HG03460 (cell line): ENCODE measurements around the gene EVX1.

Experiments used
- ATAC-seq: cut with Tn5 transposase; IDR thresholded peaks from one replicate; pipeline ENCODE4 v1.9.1; 2021; ENCODE audit not compliant: unreplicated experiment

The EVX1 gene

DNA sequence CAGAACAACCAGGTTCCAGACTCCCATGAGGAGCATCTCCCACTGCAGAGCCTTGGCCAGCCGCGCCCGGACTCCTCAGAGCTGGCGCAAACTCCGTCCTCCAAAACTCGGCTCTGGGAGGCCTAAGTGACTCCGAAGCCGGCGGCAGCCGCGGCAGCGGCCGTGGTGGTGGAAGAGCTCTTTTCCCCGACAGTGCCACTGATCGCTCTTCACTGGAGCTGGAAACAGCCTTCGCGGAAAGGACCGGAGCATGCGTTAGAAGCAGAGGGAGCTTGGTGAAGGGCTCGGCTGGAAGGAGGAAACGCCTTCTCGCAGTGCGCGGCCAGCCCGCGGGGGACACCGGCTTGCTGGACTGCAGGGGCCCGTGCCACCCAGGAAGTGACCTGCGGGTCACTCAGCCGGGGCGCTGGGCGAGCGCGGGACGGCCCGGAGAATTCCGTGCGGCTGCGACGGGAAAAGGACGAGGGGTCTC is 37.7 kb upstream of the EVX1 start:
- ATAC-seq, result no peak

DNA sequence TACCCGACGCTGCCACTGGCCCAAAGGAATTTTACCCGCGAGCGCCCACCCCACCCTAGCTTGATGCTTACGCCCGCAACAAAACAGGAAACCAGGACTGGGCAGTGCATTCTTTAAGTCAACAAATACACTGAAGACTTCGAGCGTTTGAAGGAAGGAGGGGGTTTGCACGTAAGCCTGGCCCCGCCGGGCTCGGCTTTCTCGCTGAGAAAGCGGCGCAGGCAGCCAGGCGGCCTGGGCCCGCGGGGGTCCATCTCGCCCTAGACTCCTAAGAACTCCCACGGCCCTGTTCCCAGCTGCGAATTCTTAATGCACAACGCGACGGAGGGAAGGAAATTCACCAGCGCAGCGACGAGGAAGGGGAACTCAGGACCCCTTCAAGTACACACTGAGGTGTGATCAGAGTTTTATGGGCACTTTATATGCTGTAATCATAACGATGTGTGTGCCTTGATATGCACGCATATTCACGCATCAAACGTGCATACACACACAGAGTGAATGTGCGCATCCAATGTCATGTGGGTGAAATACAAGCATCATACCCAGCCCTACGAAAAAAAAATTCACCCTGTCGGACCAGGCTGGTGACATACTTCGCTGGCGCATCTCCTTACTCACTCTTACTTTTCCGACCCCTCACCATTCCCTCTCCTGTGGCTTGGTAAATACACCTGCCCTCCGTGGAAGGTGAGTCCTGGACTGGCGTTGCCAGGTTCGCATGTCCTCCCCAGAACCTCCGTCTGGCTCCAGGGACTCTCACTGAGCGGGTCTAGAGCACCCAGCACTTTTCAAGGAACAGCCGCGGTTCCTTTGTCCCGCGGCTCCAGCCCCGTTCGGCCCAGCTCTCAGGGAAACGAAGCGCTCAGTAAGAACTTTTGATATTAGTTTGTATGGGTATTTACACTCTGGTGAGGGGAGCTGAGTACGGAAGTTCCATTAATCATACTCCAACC is 37.0 kb upstream of the EVX1 start:
- no peak for ATAC-seq

DNA sequence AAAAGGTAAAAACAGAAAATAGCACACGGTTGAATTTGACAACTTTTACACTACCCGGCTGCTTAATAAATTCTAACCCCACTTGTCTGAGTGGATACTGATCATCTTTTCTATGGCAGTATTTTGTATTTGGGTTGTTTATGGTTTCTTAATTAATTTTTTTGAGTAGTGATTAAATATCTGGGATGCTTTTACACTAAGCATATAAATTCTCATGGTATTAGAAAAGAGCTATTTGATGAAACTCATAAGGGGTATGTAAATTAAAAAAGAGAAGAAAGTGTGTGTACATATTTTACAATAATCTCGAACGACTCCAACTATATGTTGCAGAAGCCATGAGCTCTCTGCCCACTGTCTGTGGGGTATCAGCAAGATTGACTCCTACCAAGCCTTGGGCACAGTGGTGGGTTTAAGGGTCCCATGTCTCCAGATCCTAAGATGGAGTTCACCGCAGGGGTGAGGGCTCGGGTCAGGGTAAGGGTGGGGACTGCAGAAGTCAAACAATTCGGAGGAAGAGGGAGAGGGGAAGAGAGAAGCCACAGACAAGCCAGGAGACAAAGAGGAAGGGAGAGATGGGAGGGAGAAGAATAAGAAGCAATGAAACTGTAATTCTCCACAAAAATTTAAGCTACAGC is 35.1 kb upstream of the EVX1 start:
- ATAC-seq, result no peak

DNA sequence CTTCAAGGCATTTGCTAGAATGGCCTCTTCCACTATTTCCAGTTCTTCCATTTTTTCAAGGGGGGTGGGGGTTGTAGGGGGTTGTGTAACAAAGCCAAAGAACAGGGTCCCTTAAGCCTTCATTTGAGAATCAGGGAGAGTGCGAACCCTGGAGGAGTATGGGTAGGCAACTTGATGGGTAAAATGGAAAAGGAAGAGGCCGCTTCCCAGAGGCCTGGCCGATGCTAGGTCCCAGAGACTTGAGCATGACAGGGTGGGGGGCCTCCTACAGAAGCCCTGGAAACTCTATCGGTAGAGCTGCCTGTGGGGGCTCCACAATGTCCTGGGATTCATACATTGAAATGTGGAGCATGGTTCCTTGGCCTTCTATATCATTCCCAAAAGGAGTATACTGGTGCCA is 33.6 kb upstream of the EVX1 start:
- no peak for ATAC-seq

DNA sequence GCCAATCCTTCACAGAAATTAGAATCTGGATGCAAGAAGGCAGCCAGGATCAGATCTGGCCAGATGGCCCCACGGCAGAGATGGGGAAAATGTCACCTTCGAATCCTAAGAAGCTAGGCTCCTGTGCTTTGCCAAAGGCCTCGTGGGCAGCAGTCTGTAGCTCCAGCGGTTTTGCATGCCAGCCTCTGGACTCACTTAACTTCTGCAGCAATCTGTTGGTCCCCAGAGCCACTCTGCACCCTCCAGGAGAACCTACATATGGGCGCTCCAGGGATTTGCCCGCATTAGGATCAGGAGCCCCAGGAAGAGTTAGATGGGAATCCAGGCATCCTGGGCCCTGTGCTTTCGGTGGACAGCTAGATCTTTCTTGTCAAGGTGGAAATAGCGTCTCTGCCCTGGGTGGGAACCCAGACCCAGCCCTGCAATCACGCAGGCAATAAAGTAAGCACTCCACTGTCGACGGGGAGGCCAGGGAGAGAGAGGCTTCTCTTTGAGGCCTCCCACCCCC is 32.6 kb upstream of the EVX1 start:
- ATAC-seq, result no peak

DNA sequence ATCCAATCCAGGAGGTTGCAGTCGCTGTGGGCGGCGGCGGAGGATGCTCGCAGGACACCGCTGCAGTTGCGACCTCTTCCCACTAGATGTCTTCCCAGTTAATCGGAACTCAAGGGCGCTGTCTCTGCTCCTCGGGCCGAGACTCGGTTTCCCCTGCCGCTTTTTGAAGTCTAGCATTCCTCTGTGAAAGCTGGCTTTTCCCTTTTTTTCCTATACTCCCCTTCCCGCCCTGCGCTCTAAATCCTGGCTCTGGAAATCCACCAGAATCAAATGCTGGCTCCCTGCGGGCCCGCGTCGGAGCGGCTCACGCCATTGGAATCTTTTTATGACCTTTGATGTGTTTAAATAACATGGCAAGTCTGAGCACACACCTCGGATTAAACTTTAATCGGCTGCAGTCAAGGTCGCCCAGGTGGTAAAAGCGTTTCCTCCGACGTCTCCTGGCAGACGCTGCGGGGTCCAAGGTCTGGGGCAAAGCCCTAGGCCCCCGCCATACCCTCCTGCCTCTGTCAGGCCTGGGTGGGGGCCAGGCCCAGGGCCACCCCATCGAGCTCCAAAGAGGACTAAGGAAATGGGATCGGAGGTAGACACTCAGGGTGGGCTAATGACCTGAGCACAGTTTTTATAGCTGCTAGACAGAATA is 32.0 kb upstream of the EVX1 start:
- no peak for ATAC-seq

DNA sequence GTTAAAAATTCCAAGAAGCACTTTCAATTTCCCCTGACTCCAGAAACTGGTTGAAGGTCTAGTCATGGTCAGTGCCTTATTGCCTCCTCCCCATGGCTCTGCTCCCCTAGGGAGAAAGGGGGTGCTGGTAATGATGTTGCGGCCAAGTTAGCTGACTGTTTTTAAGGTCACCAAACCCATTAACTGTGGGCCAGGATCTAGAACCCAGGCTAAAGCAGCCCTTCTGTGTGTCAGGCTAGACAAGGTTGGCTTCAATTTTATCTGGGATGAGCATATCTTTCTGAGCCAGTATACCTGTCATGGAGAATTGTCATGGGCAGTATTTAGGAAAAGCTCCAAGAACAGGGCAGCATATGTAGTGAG is 31.5 kb upstream of the EVX1 start:
- ATAC-seq, result no peak

DNA sequence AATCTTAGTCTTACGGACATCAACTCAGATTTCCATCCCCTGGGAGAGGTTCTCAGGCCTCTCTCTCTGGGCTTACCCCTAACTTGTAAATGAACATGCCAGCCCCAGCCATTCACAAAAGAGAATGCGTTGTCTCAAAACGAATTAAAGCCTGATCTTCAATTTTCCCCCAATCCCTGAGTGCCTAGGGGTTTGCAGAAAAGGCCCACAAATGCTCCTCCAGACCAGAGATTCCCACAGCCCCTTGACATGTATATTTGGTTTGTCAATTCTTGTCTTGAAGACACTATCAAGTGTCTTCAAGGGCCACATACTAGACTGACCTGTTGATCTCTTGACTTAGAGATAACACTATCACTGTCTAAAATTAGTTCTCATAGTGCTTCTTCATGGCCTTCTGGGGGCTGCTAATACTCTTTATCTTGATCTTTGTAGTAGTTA is 30.8 kb upstream of the EVX1 start:
- ATAC-seq, result no peak

DNA sequence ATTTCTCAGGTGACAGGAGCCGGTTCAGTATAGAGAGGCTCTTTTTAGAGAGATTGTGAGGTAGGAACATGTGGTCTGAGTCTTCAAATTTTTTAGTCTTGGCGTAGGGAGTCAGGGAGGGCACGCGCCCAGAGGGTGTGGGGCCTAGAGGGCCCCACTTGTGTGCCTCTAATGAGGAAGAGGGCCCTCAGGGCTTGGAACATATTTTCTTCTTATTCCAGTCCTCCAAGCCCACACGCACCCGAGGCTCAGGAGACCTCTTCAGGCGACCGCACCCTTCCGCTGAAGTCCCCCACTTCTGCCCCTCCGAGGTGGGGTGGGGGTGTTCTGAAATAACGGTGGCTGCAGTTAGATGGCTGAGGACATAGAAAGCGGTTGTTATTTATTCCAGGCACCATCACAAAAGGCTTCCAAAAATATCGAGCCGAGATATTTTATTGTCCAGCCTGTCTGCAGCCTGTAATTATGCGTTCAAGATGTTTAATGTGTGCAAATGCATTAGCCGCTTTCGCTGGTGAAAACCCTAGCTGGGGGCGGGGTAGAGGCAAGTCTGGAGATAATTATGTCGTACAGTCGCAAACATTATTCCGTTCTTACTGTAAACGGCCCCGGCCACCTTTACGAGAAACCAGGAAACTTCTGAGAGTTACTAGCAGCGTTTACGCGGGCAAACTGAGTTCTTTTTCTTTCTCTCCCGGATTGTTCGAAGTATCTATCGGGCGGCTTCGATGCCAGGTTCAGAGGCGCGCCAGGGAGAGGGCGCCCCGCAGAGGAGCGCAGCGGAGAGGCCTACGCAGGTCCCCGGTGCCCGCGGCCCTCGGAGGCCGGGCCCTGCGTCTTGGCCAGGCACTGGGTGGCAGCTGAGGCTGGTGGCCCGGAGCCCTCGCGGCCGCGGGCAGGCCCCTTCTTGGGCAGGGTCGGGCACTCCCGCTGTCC is 29.8 kb upstream of the EVX1 start:
- ATAC-seq, result no peak

DNA sequence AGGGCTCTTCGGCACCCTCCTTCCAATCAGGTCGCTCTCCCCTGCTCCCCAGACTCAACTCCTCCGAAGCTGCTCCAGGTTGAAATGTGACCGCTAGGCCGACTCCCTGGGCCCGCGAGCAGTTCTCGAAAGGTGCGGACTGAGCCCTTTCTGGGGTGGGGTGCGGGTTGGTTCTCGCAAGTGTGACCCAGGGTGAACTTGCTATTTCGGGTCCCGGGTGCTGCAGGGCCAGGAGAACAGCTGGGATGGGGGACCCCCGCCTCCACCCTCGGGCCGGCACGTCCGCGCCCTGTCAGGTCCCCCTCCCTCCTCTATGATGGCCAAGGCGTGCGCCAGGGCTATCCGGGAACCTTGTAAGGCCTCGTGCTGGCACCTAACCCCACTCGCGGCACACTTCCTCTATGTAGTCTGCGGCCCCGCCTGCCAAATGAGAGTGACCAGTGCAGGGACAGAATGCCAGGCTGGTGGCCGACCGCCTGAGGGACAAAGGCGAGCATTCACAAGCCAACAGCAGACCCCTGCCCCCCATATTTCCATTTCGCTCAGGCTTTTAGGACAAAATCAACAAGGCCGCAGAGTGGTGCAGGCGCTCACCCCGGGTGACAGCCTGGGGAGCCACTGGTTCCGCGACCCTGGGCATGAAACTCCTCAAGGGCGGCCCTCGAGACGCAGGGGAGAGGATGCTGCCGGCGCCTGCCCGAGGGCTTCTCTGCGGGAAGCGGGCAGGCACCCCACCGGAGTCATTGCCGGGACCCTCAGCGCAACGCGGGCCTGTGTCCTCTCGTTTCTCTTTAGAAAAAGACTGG is 29.0 kb upstream of the EVX1 start:
- ATAC-seq, result no peak

DNA sequence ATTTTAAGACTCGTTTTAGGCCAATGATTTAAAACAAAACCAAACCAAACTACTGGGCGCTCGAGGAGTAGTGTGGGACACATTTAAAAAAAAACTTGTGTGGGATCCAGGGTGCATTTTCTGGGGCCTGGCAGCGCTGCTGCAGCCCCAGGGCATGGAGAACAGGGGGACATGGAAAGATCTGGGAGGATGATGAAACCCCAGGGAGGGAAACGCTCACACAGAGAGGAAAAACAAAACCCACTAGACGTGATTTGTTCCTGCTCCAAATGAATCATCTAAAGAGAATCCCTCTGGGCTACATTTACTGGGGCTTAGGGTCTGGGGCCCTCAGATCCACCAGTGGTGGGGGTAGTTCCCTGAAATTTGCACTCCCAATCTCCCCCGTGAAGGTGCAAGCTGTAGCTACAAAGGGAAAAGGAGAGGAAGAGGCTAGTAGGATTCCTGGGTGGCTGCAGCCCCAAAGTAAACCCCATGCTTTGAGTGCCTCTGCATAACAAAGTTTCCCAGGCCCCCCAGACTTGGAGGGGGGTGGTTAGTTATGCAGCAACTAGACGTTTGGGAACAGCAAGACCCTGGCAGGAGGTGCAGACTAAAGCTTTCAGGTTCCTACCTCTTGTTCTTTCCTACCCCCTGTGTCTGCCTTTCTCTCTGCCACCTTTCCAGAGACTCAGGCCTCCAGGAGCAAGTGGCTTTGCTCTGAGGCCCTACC is 28.2 kb upstream of the EVX1 start:
- no peak for ATAC-seq

DNA sequence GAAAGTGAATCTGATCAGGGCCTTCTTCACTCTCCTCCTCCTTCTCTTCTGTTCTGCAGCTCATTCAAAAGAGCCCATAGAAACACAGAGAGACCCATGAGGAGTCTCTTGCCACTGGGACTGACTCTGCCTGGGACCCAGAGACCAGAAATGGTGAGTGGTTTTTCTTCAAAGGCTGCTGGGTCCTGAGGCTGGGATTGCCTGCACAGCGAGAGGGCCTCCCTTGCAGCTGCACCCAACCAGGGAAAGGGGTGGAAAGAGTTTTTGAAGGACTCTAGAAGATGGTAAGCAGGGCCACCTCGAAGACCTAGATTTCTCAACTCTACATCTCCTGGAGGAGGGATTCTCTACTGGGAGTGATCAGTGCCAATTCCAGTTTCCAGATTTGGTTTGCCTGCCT is 27.2 kb upstream of the EVX1 start:
- no peak for ATAC-seq

DNA sequence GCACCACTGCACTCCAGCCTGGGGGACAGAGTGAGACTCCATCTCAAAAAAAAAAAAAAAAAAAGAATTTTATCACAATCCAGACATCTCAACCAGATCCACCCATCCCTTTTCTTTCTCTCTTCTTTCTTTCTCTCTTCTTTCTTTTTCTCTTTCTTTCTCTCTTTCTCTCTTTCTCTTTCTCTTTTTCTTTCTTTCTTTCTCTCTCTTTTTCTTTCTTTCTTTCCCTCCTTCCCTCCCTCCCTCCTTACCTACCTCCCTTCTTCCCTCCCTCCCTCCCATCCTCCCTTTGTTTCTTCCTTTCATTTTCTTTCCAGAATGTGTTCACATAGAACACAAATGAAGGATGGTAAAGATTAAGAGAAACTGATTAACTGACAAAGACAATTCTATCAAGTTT is 24.7 kb upstream of the EVX1 start:
- ATAC-seq, result no peak

DNA sequence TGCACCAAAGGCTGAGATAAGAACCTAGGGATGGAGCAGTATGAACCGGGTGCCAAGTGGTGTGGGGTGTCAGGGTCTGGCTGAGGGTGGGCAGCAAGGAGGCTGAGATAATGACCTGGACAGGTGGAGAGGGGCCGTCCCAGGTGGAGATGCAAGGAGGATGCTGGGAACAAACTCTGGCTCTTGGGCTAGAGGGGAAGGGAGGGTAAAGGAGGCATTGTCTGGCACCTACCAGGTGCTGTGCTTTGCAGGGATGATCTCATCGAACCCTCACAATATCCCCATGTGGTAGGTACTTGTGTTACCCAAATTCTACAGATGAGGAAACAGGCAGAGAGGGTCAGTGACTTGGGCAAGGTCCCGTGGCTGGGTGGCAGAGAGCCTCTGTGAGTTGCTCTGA is 22.8 kb upstream of the EVX1 start:
- no peak for ATAC-seq

DNA sequence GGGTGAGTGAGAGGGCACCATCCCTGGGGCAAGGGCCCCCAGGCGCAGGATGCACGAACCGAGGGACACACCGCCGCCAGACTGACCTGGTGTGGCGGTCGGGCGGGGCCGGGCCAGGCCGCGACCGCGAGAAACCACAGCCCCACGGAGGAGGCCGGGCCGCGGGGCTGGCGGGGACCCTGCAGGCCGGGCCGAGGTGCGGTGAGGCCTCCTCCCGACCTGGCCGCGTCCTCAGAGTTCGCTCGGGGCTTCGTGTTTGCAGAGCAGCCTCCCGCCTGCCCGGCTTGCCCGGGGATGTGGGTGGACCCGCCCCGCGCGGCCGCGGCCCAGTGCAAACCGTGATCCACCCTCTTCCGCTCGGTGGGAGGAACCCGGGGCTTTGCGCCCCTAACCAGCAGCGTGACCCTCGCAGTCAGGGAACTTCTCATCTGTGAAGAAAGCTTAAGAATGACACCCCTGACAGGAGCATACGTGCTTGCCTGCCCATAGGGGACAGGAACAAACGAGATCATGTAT is 22.1 kb upstream of the EVX1 start:
- no peak for ATAC-seq

DNA sequence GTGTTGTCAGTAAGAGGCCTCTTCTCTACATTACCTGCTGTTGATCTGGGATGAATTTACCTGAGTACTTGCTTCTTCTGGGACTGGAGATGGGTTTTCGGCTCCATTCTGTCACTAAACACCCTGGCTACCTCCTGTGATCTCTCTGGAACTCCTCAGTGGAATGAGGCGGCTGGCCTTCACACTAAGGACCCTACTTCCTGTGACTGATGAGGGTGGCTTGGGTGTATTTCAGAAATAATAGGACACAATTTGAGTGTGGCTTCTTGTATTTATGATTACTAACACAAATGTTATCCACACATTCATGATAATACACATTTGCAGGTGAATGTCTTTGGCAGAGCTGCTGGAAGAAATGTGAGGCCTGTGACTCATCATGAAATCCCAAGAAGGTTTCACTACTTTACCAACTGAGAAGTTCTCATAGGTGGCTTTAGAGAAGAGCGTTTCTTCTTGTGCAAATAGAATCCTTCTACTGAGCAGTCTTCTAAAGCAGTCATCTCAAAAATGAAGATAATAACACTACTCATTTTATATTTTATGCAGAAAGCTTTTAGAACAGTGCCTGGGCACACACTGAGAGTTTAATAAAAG is 21.3 kb upstream of the EVX1 start:
- no peak for ATAC-seq

DNA sequence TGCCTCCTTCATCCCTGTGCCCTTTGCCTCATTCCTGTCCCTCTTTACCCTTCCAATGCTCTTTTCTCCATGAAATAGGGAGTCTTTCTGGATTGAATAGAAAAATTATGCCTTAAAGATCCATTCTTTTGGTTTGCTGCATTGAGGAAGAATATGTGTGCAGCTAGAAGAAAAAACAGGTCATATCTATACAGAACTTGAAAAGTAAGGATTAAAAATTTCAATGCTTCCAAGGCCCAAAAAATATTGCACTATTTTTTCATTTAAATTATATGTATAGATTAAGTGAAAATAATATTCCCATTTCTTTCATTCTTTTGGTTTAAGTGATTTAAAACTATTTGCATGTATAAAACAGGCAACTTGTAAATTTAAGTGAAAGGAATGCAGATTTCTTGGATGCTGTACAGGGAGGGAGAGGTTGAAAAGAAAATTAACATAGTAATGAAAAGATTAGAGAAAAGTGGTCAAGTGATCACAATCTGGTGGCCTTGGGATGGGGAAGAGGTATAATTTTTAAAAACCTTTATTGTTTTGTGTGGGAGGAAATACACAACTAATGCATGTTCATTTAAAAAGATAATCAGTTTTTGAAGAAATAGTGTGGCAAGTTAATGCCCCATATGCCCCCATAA is 18.5 kb upstream of the EVX1 start:
- no peak for ATAC-seq
